ENCODE results near the gene ZBTB3. TPM values are rescaled to one million over a fixed set of nuclear protein-coding genes. Genes with fewer than 3 reads are reported as not detected.
"Not testable (repeated sequence)": the region's sequence is repeated elsewhere in the genome, so short reads cannot be mapped to it uniquely, and the experiment has no call there.

Gene ZBTB3
- total RNA-seq, 2 experiments from 2014 or later: 9.8 to 11.8 TPM

- ChIA-PET CTCF (interaction anchor here (1.0 to 7.4 kb wide), 8 partner anchors 10 to 110 kb away, joined by 3 to 74 read pairs (median 5); partner anchors contain the start of genes HNRNPUL2, POLR2G, SLC3A2 and TMEM179B), POLR2A (interaction anchor here (0.5 to 5.2 kb wide), 23 partner anchors 10 to 180 kb away, joined by 3 to 38 read pairs (median 4); partner anchors contain the start of genes C11orf98, CSKMT, INTS5 and LBHD1)
- intact Hi-C loops (cut with micrococcal nuclease): no loop called here
- ATAC-seq (peak; percentile 88), DNase-seq (peak; percentile 97)
- no peaks in the 10 kb centered on the region for H3K9me3 Mint-ChIP-seq
- peak within 1 kb of the TSS; percentile 93 for H3K27ac Mint-ChIP-seq
- H3K36me3 Mint-ChIP-seq (ENCODE audit: low read depth): peaks cover 6% of the 10 kb centered on the region
- peak within 1 kb of the TSS; percentile 81 for H3K4me3 Mint-ChIP-seq
- TF ChIP-seq CTCF (IDR thresholded peaks at IDR 0.05): no peak
- no peaks in the 10 kb centered on the region for H3K27me3 Mint-ChIP-seq
- H3K4me1 Mint-ChIP-seq (ENCODE audit: low read depth): peaks cover 21% of the 10 kb centered on the region
Observed at GRCh38 chr11:62771144-62772021, 17.4 kb upstream of the ZBTB3 start, which contains the start of gene TAF6L. TSS of gene TAF6L (plus strand) at chr11:62771396. CDS start at chr11:62775784, 4,388 bp downstream.

- intact Hi-C loops (cut with micrococcal nuclease): no loop called here
- Mint-ChIP-seq H3K4me1 (ENCODE audit: low read depth) (peaks cover 25% of the 10 kb centered on the region), H3K27ac (peak overlapping the region; percentile 93), H3K4me3 (peak overlapping the region; percentile 81), H3K36me3 (ENCODE audit: low read depth) (peaks cover 11% of the 10 kb centered on the region), H3K9me3 (no peaks in the 10 kb centered on the region), H3K27me3 (no peaks in the 10 kb centered on the region)
- no peak for ATAC-seq
- ChIA-PET POLR2A (interaction anchor here (0.5 to 5.2 kb wide), 19 partner anchors 9 to 179 kb away, joined by 3 to 38 read pairs (median 5); partner anchors contain the start of genes C11orf98, CSKMT, INTS5 and LBHD1), CTCF (interaction anchor here (1.0 to 7.4 kb wide), 8 partner anchors 9 to 110 kb away, joined by 3 to 74 read pairs (median 5); partner anchors contain the start of genes HNRNPUL2, POLR2G, SLC3A2 and TMEM179B)
- DNase-seq: peak; percentile 35
- no peak for TF ChIP-seq CTCF (IDR thresholded peaks at IDR 0.05)
Observed at GRCh38 chr11:62770778-62771143, 16.8 kb upstream of the ZBTB3 start.

- Mint-ChIP-seq H3K4me3 (peak overlapping the region; percentile 89), H3K36me3 (ENCODE audit: low read depth) (peaks cover 16% of the 10 kb centered on the region), H3K27ac (peak overlapping the region; percentile 66), H3K4me1 (ENCODE audit: low read depth) (peaks cover 11% of the 10 kb centered on the region)
- not testable (repeated sequence) for H3K27me3 Mint-ChIP-seq, DNase-seq, ATAC-seq, H3K9me3 Mint-ChIP-seq
- CTCF ChIA-PET: interaction anchor here (0.6 to 2.7 kb wide), 5 partner anchors 10 to 105 kb away, joined by 3 to 31 read pairs (median 4); partner anchors contain the start of genes TAF6L and TMEM179B
- intact Hi-C loops (cut with micrococcal nuclease): loop anchor here (5.0 kb wide), 1 partner anchor 34 kb away; the partner anchor contains the start of genes HNRNPUL2 and TTC9C
- POLR2A ChIA-PET: interaction anchor here (0.6 to 2.6 kb wide), 8 partner anchors 10 to 101 kb away, joined by 3 to 25 read pairs (median 6); partner anchors contain the start of genes TAF6L, TMEM179B and WDR74
Observed at GRCh38 chr11:62760867-62761227, 6.9 kb upstream of the ZBTB3 start.

GRCh38 chr11:62757846-62758788, 4.2 kb upstream of the ZBTB3 start:
- no peak for TF ChIP-seq CTCF (IDR thresholded peaks at IDR 0.05)
- H3K36me3 Mint-ChIP-seq (ENCODE audit: low read depth): peaks cover 6% of the 10 kb centered on the region
- peaks cover 17% of the 10 kb centered on the region for H3K4me1 Mint-ChIP-seq (ENCODE audit: low read depth)
- no peaks in the 10 kb centered on the region for H3K27me3 Mint-ChIP-seq
- POLR2A ChIA-PET: interaction anchor here (0.8 to 1.5 kb wide), 9 partner anchors 10 to 97 kb away, joined by 3 to 5 read pairs (median 3); no protein-coding TSS in a partner anchor
- H3K9me3 Mint-ChIP-seq: no peaks in the 10 kb centered on the region
- ATAC-seq (no peak), DNase-seq (no peak)
- H3K27ac Mint-ChIP-seq: no peak overlapping the region
- intact Hi-C loops (cut with micrococcal nuclease): no loop called here
- CTCF ChIA-PET: interaction anchor here (1.3 kb wide), 1 partner anchor 28 kb away, joined by 4 read pairs; no protein-coding TSS in a partner anchor
- H3K4me3 Mint-ChIP-seq: no peak overlapping the region

Data from activated CD8-positive, alpha-beta T cell treated with anti-CD3 and anti-CD28 coated beads for 36 hours (primary cell).